Prostate gland (tissue), 2 donors: Measurements from ENCODE around the gene RCOR3. TPM values are rescaled to one million over a fixed set of nuclear protein-coding genes. Genes with fewer than 3 reads are reported as not detected.

ENCODE experiments used
- DNase-seq: peaks from one replicate; pipeline ENCODE4 v3.0.0-alpha.2; 2019; ENCODE audit warnings: low spot score
- H3K27ac ChIP-seq, 2 donors: fragments of 200-600 bp; sonication (generic); 2 replicates each; pipeline ENCODE4 v1.5.1; 2017 to 2019
- H3K27me3 ChIP-seq: fragments of 200-600 bp; sonication (generic); replicated peaks from 2 replicates; pipeline ENCODE4 v1.5.1; 2019; ENCODE audit not compliant: insufficient read depth
- H3K36me3 ChIP-seq, 2 donors: fragments of 200-600 bp; sonication (generic); 1 replicate in 1 of 2; 2 replicates in 1 of 2; pipeline versions ENCODE4 v1.5.1 to v1.8.1; 2017 to 2019
- H3K4me1 ChIP-seq: fragments of 200-600 bp; sonication (generic); replicated peaks from 2 replicates; pipeline ENCODE4 v1.5.1; 2019
- H3K4me3 ChIP-seq, 2 donors: fragments of 200-600 bp; sonication (generic); 2 replicates each; pipeline ENCODE4 v1.5.1; 2017 to 2019
- H3K9me3 ChIP-seq: fragments of 200-600 bp; sonication (generic); 2 replicates; pipeline ENCODE4 v1.5.1; 2017
- POLR2A ChIP-seq: fragments of 450-650 bp; IDR thresholded peaks from one replicate; pipeline ENCODE4 v1.6.1; 2016; ENCODE audit warnings: antibody characterized with exemption, mild to moderate bottlenecking
- POLR2AphosphoS5 ChIP-seq: sonication (generic); formaldehyde crosslinking; IDR thresholded peaks from one replicate; pipeline ENCODE4 v1.6.1; 2017; ENCODE audit warnings: antibody characterized with exemption
- whole genome bisulfite sequencing: methylation state at CpG from one replicate; pipeline ENCODE4 v1.1.5; 2018; 5-methylcytosine and 5-hydroxymethylcytosine counted together
- intact Hi-C: fragments of 100-400 bp; cut with DNase I; formaldehyde crosslinking; loops from one replicate; pipeline ENCODE4 v1.14.2; 2022
- total RNA-seq, 2 donors: library from RNA; depleted of rRNA; stranded (reverse); fragments of >200 nt; gene quantifications; one replicate each; pipeline ENCODE4 v1.1.0, GENCODE V29; 2016
- TF ChIP-seq, protein P1 (sequence below), 4 experiments: fragments of 200-600 bp in 2 of 4; fragments of 450-650 bp in 2 of 4; sonication (generic) in 2 of 4; IDR thresholded peaks; 1 replicate in 3 of 4; 2 replicates in 1 of 4; pipeline ENCODE4 v1.5.1; 2016 to 2019; ENCODE audit warnings: antibody characterized with exemption in 4 of 4, mild to moderate bottlenecking in 2 of 4, moderate library complexity in 2 of 4

Gene RCOR3
- 10 to 100 TPM; 56.4 to 78.3 TPM for total RNA-seq

DNA sequence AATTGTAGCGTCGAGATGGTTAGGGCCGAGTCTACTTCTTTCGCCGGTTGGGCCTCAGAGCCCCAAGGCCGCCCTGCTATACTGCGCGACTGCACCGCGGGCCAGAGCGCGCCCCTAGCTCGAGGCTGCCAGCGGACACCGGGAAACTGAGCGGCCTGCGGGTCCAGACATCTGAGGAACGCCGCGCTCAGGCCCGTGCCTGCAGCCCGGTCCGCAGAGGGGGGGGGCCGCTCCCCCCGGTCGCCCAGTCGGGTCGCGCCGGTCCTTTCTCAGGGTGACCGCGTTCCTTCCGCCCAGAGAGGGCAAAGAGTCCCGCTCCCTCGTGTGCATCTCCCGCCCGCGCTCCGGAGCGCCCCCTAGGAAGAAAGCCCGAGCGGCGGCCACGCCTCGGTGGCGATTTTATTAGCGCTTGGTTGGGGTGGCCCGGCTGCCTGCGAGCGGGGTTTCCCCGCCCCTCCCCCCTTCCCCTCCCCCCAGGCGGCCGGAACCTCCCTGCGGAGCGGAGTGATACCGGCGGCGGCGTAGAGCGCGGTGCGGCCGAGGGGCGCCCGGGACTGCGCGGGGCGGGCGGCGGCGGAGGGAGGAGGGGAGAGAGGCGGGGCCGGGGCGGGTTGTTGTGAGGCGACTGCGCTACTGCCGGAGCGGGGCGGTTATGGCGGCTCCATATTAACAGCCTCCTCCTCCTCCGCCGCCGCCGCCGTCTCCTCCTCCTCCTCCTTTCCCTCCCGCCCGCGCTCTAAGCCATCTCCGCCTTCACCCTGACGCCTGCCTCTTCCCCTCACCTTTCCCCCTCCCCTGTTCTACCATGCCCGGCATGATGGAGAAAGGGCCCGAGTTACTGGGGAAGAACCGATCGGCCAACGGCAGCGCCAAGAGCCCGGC is at the start of gene RCOR3:
RCOR3 (plus strand) TSS at position 611 of the 882 bp plus-strand sequence; CDS start at position 806, 195 bp downstream.
- intact Hi-C loops, result no loop called here
- under 1% methylated on average over 64 of the region's 97 CpGs for WGBS
- TF ChIP-seq POLR2AphosphoS5, result peak; percentile 46
- TF ChIP-seq POLR2A, result peak; percentile 72
- TF ChIP-seq, protein P1, sequence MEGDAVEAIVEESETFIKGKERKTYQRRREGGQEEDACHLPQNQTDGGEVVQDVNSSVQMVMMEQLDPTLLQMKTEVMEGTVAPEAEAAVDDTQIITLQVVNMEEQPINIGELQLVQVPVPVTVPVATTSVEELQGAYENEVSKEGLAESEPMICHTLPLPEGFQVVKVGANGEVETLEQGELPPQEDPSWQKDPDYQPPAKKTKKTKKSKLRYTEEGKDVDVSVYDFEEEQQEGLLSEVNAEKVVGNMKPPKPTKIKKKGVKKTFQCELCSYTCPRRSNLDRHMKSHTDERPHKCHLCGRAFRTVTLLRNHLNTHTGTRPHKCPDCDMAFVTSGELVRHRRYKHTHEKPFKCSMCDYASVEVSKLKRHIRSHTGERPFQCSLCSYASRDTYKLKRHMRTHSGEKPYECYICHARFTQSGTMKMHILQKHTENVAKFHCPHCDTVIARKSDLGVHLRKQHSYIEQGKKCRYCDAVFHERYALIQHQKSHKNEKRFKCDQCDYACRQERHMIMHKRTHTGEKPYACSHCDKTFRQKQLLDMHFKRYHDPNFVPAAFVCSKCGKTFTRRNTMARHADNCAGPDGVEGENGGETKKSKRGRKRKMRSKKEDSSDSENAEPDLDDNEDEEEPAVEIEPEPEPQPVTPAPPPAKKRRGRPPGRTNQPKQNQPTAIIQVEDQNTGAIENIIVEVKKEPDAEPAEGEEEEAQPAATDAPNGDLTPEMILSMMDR (IDR thresholded peaks at IDR 0.05), result peak; percentile 26 to 63 (median 54)
- H3K4me1 ChIP-seq, result peaks cover 5% of the 10 kb centered on the region
- H3K27me3 ChIP-seq, result no peaks in the 10 kb centered on the region
- peak; percentile 94 for DNase-seq
- H3K27ac ChIP-seq, result peak within 1 kb of the TSS; percentile 99
- H3K36me3 ChIP-seq, result no peaks in the 10 kb centered on the region
- H3K4me3 ChIP-seq, result peak within 1 kb of the TSS; percentile 97 to 98
- no peaks in the 10 kb centered on the region for H3K9me3 ChIP-seq

DNA sequence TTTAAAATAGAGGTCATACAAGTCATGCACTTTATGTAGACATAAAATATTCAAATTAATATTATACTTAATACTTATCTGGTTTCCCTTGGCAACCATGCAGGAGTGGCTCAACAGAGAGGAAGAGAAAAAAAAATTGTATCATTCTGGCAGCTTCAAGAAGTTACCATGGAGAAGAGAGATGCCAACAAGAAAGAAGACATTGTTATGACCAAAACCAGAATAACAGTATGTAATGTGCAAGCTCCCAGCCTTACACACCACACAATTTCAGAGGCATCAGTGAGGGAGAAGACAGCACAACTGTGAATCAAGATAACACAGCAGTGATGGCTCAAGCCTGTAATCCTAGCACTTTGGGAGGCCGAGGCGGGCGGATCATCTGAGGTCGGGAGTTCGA is 49.1 kb upstream of the RCOR3 start:
- TF ChIP-seq POLR2AphosphoS5 (no peak), POLR2A (no peak)
- TF ChIP-seq, protein P1 (IDR thresholded peaks at IDR 0.05), result no peak
- Histone ChIP-seq H3K27me3 (no peaks in the 10 kb centered on the region), H3K4me3 (no peak overlapping the region), H3K36me3 (no peaks in the 10 kb centered on the region), H3K4me1 (no peaks in the 10 kb centered on the region), H3K9me3 (no peaks in the 10 kb centered on the region), H3K27ac (no peak overlapping the region)
- intact Hi-C loops, result no loop called here
- DNase-seq, result no peak
- WGBS, result 89% methylated on average over 5 of the region's 5 CpGs

DNA sequence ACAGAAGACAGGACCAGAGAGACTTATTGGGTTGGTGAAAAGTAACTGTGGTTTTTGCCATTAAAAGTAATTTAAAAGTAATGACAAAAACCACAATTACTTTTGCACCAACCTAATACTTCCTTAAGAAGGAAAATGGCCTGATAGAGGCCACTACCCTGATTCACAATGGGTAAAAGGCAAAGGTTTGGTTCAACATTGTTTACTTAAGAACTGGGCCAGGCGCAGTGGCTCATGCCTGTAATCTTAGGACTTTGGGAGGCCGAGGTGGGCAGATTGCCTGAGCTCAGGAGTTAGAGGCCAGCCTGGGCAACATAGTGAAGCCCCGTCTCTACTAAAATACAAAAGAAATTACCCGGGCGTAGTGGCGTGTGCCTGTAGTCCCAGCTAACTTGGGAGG is 48.2 kb upstream of the RCOR3 start:
- Histone ChIP-seq H3K27ac (no peak overlapping the region), H3K4me1 (no peaks in the 10 kb centered on the region), H3K4me3 (no peak overlapping the region), H3K9me3 (no peaks in the 10 kb centered on the region), H3K27me3 (no peaks in the 10 kb centered on the region), H3K36me3 (no peaks in the 10 kb centered on the region)
- TF ChIP-seq POLR2A (no peak), POLR2AphosphoS5 (no peak)
- TF ChIP-seq, protein P1 (IDR thresholded peaks at IDR 0.05), result no peak
- intact Hi-C loops, result no loop called here
- DNase-seq, result no peak
- 83% methylated on average over 6 of the region's 6 CpGs for WGBS

DNA sequence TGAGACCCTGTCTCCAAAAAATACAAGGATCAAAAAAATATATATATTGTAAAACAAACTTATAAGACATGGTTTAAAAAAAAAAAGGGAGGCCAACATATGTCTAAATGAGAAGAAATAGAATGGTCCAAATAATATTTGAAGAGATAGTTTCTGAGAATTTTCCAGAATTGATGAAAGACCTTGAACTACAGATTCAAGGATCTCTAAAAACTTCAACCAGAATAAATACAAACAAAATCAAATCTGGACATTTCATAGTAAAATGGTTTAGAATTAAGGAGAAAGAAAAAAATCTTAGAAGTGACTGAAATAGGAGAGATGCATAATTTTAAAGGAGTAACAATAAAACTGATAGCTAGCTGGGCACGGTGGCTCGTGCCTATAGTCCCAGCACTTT is 45.5 kb upstream of the RCOR3 start:
- intact Hi-C loops, result no loop called here
- Histone ChIP-seq H3K27me3 (no peaks in the 10 kb centered on the region), H3K4me1 (no peaks in the 10 kb centered on the region), H3K36me3 (no peaks in the 10 kb centered on the region), H3K27ac (no peak overlapping the region), H3K9me3 (no peaks in the 10 kb centered on the region), H3K4me3 (no peak overlapping the region)
- no peak for TF ChIP-seq POLR2AphosphoS5
- no peak for TF ChIP-seq POLR2A
- TF ChIP-seq, protein P1 (IDR thresholded peaks at IDR 0.05), result no peak
- no peak for DNase-seq
- WGBS, result 95% methylated on average over 2 of the region's 2 CpGs

DNA sequence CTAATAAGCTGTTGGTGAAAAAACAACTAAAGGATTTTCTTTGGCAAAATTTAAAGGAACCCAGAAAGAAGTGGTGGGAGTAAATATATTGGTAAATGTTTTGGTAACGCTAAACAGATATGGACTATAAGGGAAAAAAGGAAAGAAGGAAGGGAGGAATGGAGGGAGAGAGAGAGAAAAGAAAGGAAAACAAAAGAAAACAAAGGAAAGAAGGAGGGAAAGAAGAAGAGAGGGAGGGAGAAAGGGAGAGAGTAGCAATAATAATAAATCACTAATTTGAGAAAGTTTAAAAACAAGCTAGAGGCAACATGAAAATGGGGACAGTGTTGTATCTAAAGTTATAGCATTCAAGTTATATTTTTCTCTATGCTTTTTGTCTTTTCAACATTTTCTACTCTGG is 43.6 kb upstream of the RCOR3 start:
- Histone ChIP-seq H3K4me1 (no peaks in the 10 kb centered on the region), H3K9me3 (no peaks in the 10 kb centered on the region), H3K27ac (no peak overlapping the region), H3K36me3 (no peaks in the 10 kb centered on the region), H3K27me3 (no peaks in the 10 kb centered on the region), H3K4me3 (no peak overlapping the region)
- WGBS, result 98% methylated on average over 1 of the region's 1 CpG
- no peak for DNase-seq
- TF ChIP-seq, protein P1 (IDR thresholded peaks at IDR 0.05), result no peak
- no peak for TF ChIP-seq POLR2A
- no peak for TF ChIP-seq POLR2AphosphoS5
- intact Hi-C loops, result no loop called here
